Measurements from ENCODE around the gene SLC39A11. TPM values are rescaled to one million over a fixed set of nuclear protein-coding genes. Genes with fewer than 3 reads are reported as not detected.
A peak's percentile ranks its signal among the peaks of the same experiment; 100 is the strongest.

The SLC39A11 gene
- total RNA-seq, 1 experiment from 2014 or later = 18.9 TPM

GRCh38 chr17:72976971-72977770 is 115.3 kb downstream of the SLC39A11 start (continued):
- TF ChIP-seq ERG (CRISPR knock-in tag; IDR thresholded peaks at IDR 0.05) (no peak), TEAD1 (CRISPR knock-in tag; IDR thresholded peaks at IDR 0.05) (no peak), CREM (CRISPR knock-in tag; IDR thresholded peaks at IDR 0.05) (no peak)

- Mint-ChIP-seq H3K36me3 (peaks cover 2% of the 10 kb centered on the region; the same call in 1 of the 2 replicates), H3K27ac (no peak overlapping the region), H3K4me3 (no peak overlapping the region), H3K4me1 (peaks cover 22% of the 10 kb centered on the region), H3K9me3 (peaks cover 8% of the 10 kb centered on the region), H3K27me3 (ENCODE audit: low read depth) (no peaks in the 10 kb centered on the region)
- TF ChIP-seq FOXJ3 (CRISPR knock-in tag; IDR thresholded peaks at IDR 0.05; ENCODE audit: borderline replicate concordance) (no peak), FOXP4 (CRISPR knock-in tag; IDR thresholded peaks at IDR 0.05) (no peak)
- POLR2A ChIA-PET = no interaction called here
- CTCF ChIA-PET = no interaction called here
- DNase-seq (ENCODE audit: low spot score) (no peak), ATAC-seq (no peak)
These were observed 117.0 kb downstream of the SLC39A11 start for GRCh38 chr17:72975509-72975908.

GRCh38 chr17:72974605-72975232 is 117.8 kb downstream of the SLC39A11 start:
- Mint-ChIP-seq H3K9me3 (peaks cover 8% of the 10 kb centered on the region), H3K27ac (no peak overlapping the region), H3K36me3 (peaks cover 2% of the 10 kb centered on the region; the same call in 1 of the 2 replicates), H3K27me3 (ENCODE audit: low read depth) (no peaks in the 10 kb centered on the region), H3K4me3 (no peak overlapping the region), H3K4me1 (peaks cover 28% of the 10 kb centered on the region)
- DNase-seq (ENCODE audit: low spot score) (no peak), ATAC-seq (no peak)
- ChIA-PET POLR2A (interaction anchor here (0.5 kb wide), 1 partner anchor 248 kb away, joined by 3 read pairs; no protein-coding TSS in a partner anchor), CTCF (interaction anchor here (0.7 to 1.1 kb wide), 4 partner anchors 10 to 197 kb away, joined by 3 to 6 read pairs (median 3); no protein-coding TSS in a partner anchor)
- TF ChIP-seq FOXP4 (CRISPR knock-in tag; IDR thresholded peaks at IDR 0.05) (no peak), ZNF423 (CRISPR knock-in tag; IDR thresholded peaks at IDR 0.05) (no peak), ZNF396 (CRISPR knock-in tag; IDR thresholded peaks at IDR 0.05; ENCODE audit: borderline replicate concordance) (no peak), ZNF671 (CRISPR knock-in tag; IDR thresholded peaks at IDR 0.05) (no peak), TEAD4 (CRISPR knock-in tag; IDR thresholded peaks at IDR 0.05) (no peak)

GRCh38 chr17:72972263-72972951 is 120.1 kb downstream of the SLC39A11 start:
- CTCF ChIA-PET = interaction anchor here (3.1 kb wide), 1 partner anchor 14 kb away, joined by 23 read pairs; no protein-coding TSS in a partner anchor
- Mint-ChIP-seq H3K27ac (no peak overlapping the region), H3K36me3 (peaks cover 2% of the 10 kb centered on the region; the same call in 1 of the 2 replicates), H3K27me3 (ENCODE audit: low read depth) (no peaks in the 10 kb centered on the region), H3K4me1 (peaks cover 32% of the 10 kb centered on the region), H3K4me3 (no peak overlapping the region), H3K9me3 (peaks cover 8% of the 10 kb centered on the region)
- TF ChIP-seq GABPB1 (CRISPR knock-in tag; IDR thresholded peaks at IDR 0.05) (peak; percentile 27; the same call in 1 of the 2 replicates), ATF3 (CRISPR knock-in tag; conservative IDR thresholded peaks at IDR 0.05) (no peak), PREB (CRISPR knock-in tag; IDR thresholded peaks at IDR 0.05; ENCODE audit: borderline replicate concordance) (no peak), ELF4 (CRISPR knock-in tag; IDR thresholded peaks at IDR 0.05; ENCODE audit: low read depth) (no peak), ETV6 (CRISPR knock-in tag; IDR thresholded peaks at IDR 0.05) (no peak), SP1 (CRISPR knock-in tag; conservative IDR thresholded peaks at IDR 0.05) (no peak), GTF2I (CRISPR knock-in tag; conservative IDR thresholded peaks at IDR 0.05) (no peak)
- ATAC-seq = no peak
- DNase-seq (ENCODE audit: low spot score) = no peak
- POLR2A ChIA-PET = no interaction called here
